Measurements from ENCODE around the gene ALPL.
"Not testable (repeated sequence)": the region's sequence is repeated elsewhere in the genome, so short reads cannot be mapped to it uniquely, and the experiment has no call there.

DNA sequence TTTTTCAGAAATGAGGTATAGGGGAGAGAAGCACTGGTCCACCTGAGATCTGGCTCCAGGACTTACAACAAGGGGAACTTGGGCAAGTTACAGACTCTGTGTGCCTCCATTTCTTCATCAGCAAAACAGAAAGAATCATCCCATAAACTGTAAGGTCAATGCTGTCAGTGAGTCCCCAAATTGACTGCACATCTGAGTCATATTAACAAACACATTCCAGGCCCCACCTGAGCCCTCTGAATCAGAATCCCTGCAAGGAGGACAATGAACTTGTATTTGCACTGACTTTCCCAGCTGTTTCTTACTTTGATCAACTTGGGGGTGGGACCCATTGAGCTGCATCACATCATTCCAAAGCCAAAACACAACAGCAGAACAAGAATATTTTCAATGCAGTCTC is 44.1 kb upstream of the ALPL start:
- not testable (repeated sequence) for TF ChIP-seq CTCF (IDR thresholded peaks at IDR 0.05 in 8 of 11, conservative IDR thresholded peaks at IDR 0.05 in 3 of 11); POLR2A (IDR thresholded peaks at IDR 0.05)
